Neural cell (in vitro differentiated cells): Measurements from ENCODE around the gene RPSA. TPM values are rescaled to one million over a fixed set of nuclear protein-coding genes. Genes with fewer than 3 reads are reported as not detected.

Experiments used
- H2AFZ ChIP-seq: fragments of 200-600, 300-800 bp; sonication (generic), shearing (Covaris generic); 2 replicates; pipeline ENCODE4 v1.6.0; 2014; ENCODE audit warnings: low read depth, mild to moderate bottlenecking, antibody characterized with exemption, low read length, moderate library complexity
- H3F3A ChIP-seq: fragments of 200-600 bp; shearing (Covaris generic); 2 replicates; pipeline ENCODE4 v1.6.1; 2016; ENCODE audit warnings: mild to moderate bottlenecking, moderate library complexity, mixed read lengths, antibody characterized with exemption, low read length; ENCODE audit not compliant: insufficient read depth, poor library complexity, severe bottlenecking
- H3K27ac ChIP-seq: fragments of 200-600, 300-800 bp; sonication (generic), shearing (Covaris generic); 2 replicates; pipeline ENCODE4 v1.5.1; 2014; ENCODE audit warnings: mild to moderate bottlenecking, low read length, moderate library complexity
- H3K27me3 ChIP-seq: fragments of 300-800, 200-600 bp; sonication (generic), shearing (Covaris generic); 2 replicates; pipeline ENCODE4 v1.6.0; 2014; ENCODE audit warnings: mild to moderate bottlenecking, low read depth, low read length, moderate library complexity; ENCODE audit not compliant: insufficient read depth
- H3K36me3 ChIP-seq: fragments of 300-800, 200-600 bp; sonication (generic), shearing (Covaris generic); 2 replicates; pipeline ENCODE4 v1.5.1; 2014; ENCODE audit warnings: mild to moderate bottlenecking, antibody characterized with exemption, low read length, moderate library complexity; ENCODE audit not compliant: insufficient read depth
- H3K4me2 ChIP-seq: fragments of 300-800, 200-600 bp; sonication (generic), shearing (Covaris generic); 2 replicates; pipeline ENCODE4 v1.6.0; 2014; ENCODE audit warnings: mild to moderate bottlenecking, low read length
- H3K4me3 ChIP-seq: fragments of 300-800, 200-600 bp; sonication (generic), shearing (Covaris generic); 2 replicates; pipeline ENCODE4 v1.5.1; 2014; ENCODE audit warnings: mild to moderate bottlenecking, low read length, moderate library complexity
- H3K79me2 ChIP-seq: fragments of 200-600 bp; shearing (Covaris generic); replicated peaks from 2 replicates; pipeline ENCODE4 v1.6.0; 2014; ENCODE audit warnings: mild to moderate bottlenecking, low read length, moderate library complexity; ENCODE audit not compliant: insufficient read depth
- H3K9ac ChIP-seq: fragments of 300-800, 200-600 bp; sonication (generic), shearing (Covaris generic); 2 replicates; pipeline ENCODE4 v1.6.1; 2016; ENCODE audit warnings: mild to moderate bottlenecking, low read length, mixed read lengths
- H3K9me2 ChIP-seq: fragments of 200-600 bp; shearing (Covaris generic); 2 replicates; pipeline ENCODE4 v1.6.1; 2016; ENCODE audit warnings: mild to moderate bottlenecking, low read length, mixed read lengths; ENCODE audit not compliant: insufficient read depth
- H3K9me3 ChIP-seq: fragments of 200-600, 300-800 bp; sonication (generic), shearing (Covaris generic); 2 replicates; pipeline ENCODE4 v1.6.1; 2016; ENCODE audit warnings: mild to moderate bottlenecking, mixed run types, low read length, moderate library complexity, mixed read lengths
- H4K20me1 ChIP-seq: fragments of 200-600 bp; shearing (Covaris generic); 2 replicates; pipeline ENCODE4 v1.6.1; 2016; ENCODE audit warnings: mild to moderate bottlenecking, mixed run types; ENCODE audit not compliant: insufficient read depth
- EP300 ChIP-seq: fragments of 450-650 bp; conservative IDR thresholded peaks from 2 replicates; pipeline ENCODE4 v1.6.1; 2014; ENCODE audit warnings: antibody characterized with exemption, mild to moderate bottlenecking, moderate library complexity; ENCODE audit not compliant: poor library complexity, severe bottlenecking
- EZH2 ChIP-seq: fragments of 200-600, 300-800 bp; shearing (Covaris generic), sonication (generic); IDR thresholded peaks from 2 replicates; pipeline ENCODE4 v1.6.1; 2014; ENCODE audit warnings: antibody characterized with exemption, low read length, borderline replicate concordance, mild to moderate bottlenecking; ENCODE audit not compliant: insufficient read depth, poor library complexity, severe bottlenecking
- MXI1 ChIP-seq: fragments of 450-650 bp; conservative IDR thresholded peaks from 2 replicates; pipeline ENCODE4 v1.6.1; 2014; ENCODE audit warnings: antibody characterized with exemption, mild to moderate bottlenecking; ENCODE audit not compliant: poor library complexity, severe bottlenecking
- POLR2AphosphoS5 ChIP-seq: IDR thresholded peaks from 2 replicates; pipeline ENCODE4 v1.6.1; 2012
- RAD21 ChIP-seq: fragments of 450-650 bp; conservative IDR thresholded peaks from 2 replicates; pipeline ENCODE4 v1.6.1; 2014; ENCODE audit warnings: antibody characterized with exemption, mild to moderate bottlenecking, moderate library complexity
- SMC3 ChIP-seq: fragments of 450-650 bp; conservative IDR thresholded peaks from 2 replicates; pipeline ENCODE4 v1.6.1; 2014; ENCODE audit warnings: antibody characterized with exemption, mild to moderate bottlenecking, moderate library complexity; ENCODE audit not compliant: poor library complexity
- TAF1 ChIP-seq: IDR thresholded peaks from 2 replicates; pipeline ENCODE4 v1.6.1; 2012; ENCODE audit warnings: low read depth
- polyA plus RNA-seq: library from polyadenylated mRNA; depleted of rRNA; stranded (reverse); fragments of >200 nt; gene quantifications from 2 replicates; pipeline ENCODE4 v1.2.3, GENCODE V29; 2014
- TF ChIP-seq, protein P1 (sequence below): fragments of 450-650 bp; IDR thresholded peaks from 2 replicates; pipeline ENCODE4 v1.5.1; 2014; ENCODE audit warnings: antibody characterized with exemption, mild to moderate bottlenecking, moderate library complexity; ENCODE audit not compliant: poor library complexity, severe bottlenecking
- TF ChIP-seq, protein P2 (sequence below): IDR thresholded peaks from 2 replicates; pipeline ENCODE4 v1.6.1; 2012; ENCODE audit warnings: borderline replicate concordance

The RPSA gene
- polyA plus RNA-seq, 1 donor from 2014 or later = 1,629 TPM

- no peak overlapping the region for H3K4me2 ChIP-seq
- no peak overlapping the region for H3K4me3 ChIP-seq
- H3K9me3 ChIP-seq = no peaks in the 10 kb centered on the region
- no peaks in the 10 kb centered on the region for H3K79me2 ChIP-seq
- no peaks in the 10 kb centered on the region for H3K36me3 ChIP-seq
- H3F3A ChIP-seq = no peaks in the 10 kb centered on the region
- TF ChIP-seq, protein P1, sequence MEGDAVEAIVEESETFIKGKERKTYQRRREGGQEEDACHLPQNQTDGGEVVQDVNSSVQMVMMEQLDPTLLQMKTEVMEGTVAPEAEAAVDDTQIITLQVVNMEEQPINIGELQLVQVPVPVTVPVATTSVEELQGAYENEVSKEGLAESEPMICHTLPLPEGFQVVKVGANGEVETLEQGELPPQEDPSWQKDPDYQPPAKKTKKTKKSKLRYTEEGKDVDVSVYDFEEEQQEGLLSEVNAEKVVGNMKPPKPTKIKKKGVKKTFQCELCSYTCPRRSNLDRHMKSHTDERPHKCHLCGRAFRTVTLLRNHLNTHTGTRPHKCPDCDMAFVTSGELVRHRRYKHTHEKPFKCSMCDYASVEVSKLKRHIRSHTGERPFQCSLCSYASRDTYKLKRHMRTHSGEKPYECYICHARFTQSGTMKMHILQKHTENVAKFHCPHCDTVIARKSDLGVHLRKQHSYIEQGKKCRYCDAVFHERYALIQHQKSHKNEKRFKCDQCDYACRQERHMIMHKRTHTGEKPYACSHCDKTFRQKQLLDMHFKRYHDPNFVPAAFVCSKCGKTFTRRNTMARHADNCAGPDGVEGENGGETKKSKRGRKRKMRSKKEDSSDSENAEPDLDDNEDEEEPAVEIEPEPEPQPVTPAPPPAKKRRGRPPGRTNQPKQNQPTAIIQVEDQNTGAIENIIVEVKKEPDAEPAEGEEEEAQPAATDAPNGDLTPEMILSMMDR = no peak
- no peak for TF ChIP-seq RAD21
- no peak overlapping the region for H2AFZ ChIP-seq
- no peak overlapping the region for H3K27ac ChIP-seq
- no peaks in the 10 kb centered on the region for H3K9me2 ChIP-seq
- no peak overlapping the region for H3K9ac ChIP-seq
- H3K27me3 ChIP-seq = no peaks in the 10 kb centered on the region
- H4K20me1 ChIP-seq = no peaks in the 10 kb centered on the region
Measured at GRCh38 chr3:39435006-39435748, 28.7 kb downstream of the RPSA start.

DNA sequence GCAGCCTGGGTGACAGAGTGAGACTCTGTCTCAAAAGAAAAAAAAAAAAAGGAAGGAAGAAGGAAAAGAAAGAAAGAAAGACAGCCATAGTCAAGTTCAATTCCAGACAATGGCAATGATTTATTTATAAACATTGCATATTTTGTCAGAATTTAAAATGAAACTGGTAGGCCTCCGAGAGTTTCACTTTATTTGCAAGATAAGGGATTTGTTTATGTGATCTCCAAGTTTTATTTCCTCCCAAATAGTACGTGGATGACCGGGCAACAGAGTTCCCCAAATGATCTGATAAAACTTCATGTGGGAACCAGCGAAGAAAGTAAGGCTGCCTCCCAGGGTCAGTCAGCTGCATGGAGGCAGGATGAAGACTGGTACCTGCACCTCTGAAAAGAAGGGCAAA, 32.4 kb downstream of the RPSA start:
- TF ChIP-seq, protein P1 = no peak
- H3K4me3 ChIP-seq = no peak overlapping the region
- H3K27me3 ChIP-seq = no peaks in the 10 kb centered on the region
- no peaks in the 10 kb centered on the region for H3K9me3 ChIP-seq
- no peak overlapping the region for H2AFZ ChIP-seq
- H3K9me2 ChIP-seq = no peaks in the 10 kb centered on the region
- no peaks in the 10 kb centered on the region for H3K36me3 ChIP-seq
- no peak overlapping the region for H3K4me2 ChIP-seq
- no peaks in the 10 kb centered on the region for H3F3A ChIP-seq
- H3K27ac ChIP-seq = no peak overlapping the region
- H3K79me2 ChIP-seq = no peaks in the 10 kb centered on the region
- H4K20me1 ChIP-seq = no peaks in the 10 kb centered on the region
- H3K9ac ChIP-seq = no peak overlapping the region

- Histone ChIP-seq H3K79me2 (no peaks in the 10 kb centered on the region), H3K27me3 (no peaks in the 10 kb centered on the region), H3K9me3 (no peaks in the 10 kb centered on the region), H2AFZ (no peak overlapping the region), H3K4me3 (no peak overlapping the region), H3K4me2 (no peak overlapping the region), H3F3A (no peaks in the 10 kb centered on the region), H3K36me3 (no peaks in the 10 kb centered on the region), H4K20me1 (no peaks in the 10 kb centered on the region), H3K27ac (no peak overlapping the region), H3K9ac (no peak overlapping the region), H3K9me2 (no peaks in the 10 kb centered on the region)
- TF ChIP-seq MXI1 = no peak
- no peak for TF ChIP-seq EP300
- no peak for TF ChIP-seq EZH2
- no peak for TF ChIP-seq TAF1
- TF ChIP-seq POLR2AphosphoS5 = no peak
- TF ChIP-seq, protein P2, sequence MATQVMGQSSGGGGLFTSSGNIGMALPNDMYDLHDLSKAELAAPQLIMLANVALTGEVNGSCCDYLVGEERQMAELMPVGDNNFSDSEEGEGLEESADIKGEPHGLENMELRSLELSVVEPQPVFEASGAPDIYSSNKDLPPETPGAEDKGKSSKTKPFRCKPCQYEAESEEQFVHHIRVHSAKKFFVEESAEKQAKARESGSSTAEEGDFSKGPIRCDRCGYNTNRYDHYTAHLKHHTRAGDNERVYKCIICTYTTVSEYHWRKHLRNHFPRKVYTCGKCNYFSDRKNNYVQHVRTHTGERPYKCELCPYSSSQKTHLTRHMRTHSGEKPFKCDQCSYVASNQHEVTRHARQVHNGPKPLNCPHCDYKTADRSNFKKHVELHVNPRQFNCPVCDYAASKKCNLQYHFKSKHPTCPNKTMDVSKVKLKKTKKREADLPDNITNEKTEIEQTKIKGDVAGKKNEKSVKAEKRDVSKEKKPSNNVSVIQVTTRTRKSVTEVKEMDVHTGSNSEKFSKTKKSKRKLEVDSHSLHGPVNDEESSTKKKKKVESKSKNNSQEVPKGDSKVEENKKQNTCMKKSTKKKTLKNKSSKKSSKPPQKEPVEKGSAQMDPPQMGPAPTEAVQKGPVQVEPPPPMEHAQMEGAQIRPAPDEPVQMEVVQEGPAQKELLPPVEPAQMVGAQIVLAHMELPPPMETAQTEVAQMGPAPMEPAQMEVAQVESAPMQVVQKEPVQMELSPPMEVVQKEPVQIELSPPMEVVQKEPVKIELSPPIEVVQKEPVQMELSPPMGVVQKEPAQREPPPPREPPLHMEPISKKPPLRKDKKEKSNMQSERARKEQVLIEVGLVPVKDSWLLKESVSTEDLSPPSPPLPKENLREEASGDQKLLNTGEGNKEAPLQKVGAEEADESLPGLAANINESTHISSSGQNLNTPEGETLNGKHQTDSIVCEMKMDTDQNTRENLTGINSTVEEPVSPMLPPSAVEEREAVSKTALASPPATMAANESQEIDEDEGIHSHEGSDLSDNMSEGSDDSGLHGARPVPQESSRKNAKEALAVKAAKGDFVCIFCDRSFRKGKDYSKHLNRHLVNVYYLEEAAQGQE = no peak
- TF ChIP-seq SMC3 = no peak
- TF ChIP-seq, protein P1 = no peak
- TF ChIP-seq RAD21 = no peak
Measured at GRCh38 chr3:39440316-39440715, 33.8 kb downstream of the RPSA start.
